Lower leg skin (tissue), 3 donors: ENCODE results near the gene RGS4.

ENCODE experiments used
- POLR2A ChIP-seq, 2 donors: fragments of 450-650 bp; IDR thresholded peaks; one replicate each; pipeline ENCODE4 v1.6.1; 2016 to 2017; ENCODE audit warnings: antibody characterized with exemption in 2 of 2, mild to moderate bottlenecking in 1 of 2, moderate library complexity in 1 of 2
- TF ChIP-seq, protein P1 (sequence below), 3 donors: fragments of 450-650 bp; IDR thresholded peaks; one replicate each; pipeline ENCODE4 v1.5.1; 2016; ENCODE audit warnings: antibody characterized with exemption in 3 of 3, mild to moderate bottlenecking in 3 of 3, moderate library complexity in 2 of 3

GRCh38 chr1:163060343-163061007 lies 8.7 kb upstream of the RGS4 start:
- TF ChIP-seq, protein P1, sequence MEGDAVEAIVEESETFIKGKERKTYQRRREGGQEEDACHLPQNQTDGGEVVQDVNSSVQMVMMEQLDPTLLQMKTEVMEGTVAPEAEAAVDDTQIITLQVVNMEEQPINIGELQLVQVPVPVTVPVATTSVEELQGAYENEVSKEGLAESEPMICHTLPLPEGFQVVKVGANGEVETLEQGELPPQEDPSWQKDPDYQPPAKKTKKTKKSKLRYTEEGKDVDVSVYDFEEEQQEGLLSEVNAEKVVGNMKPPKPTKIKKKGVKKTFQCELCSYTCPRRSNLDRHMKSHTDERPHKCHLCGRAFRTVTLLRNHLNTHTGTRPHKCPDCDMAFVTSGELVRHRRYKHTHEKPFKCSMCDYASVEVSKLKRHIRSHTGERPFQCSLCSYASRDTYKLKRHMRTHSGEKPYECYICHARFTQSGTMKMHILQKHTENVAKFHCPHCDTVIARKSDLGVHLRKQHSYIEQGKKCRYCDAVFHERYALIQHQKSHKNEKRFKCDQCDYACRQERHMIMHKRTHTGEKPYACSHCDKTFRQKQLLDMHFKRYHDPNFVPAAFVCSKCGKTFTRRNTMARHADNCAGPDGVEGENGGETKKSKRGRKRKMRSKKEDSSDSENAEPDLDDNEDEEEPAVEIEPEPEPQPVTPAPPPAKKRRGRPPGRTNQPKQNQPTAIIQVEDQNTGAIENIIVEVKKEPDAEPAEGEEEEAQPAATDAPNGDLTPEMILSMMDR (IDR thresholded peaks at IDR 0.05), result no peak
- TF ChIP-seq POLR2A (IDR thresholded peaks at IDR 0.05), result no peak
